Caco-2 (cell line): ENCODE results near the gene SS18L1. TPM values are rescaled to one million over a fixed set of nuclear protein-coding genes. Genes with fewer than 3 reads are reported as not detected.

Experiments
- BruUV-seq: library from RNA; stranded (reverse); fragments of 400-500 nt; replicated peaks from 2 replicates; lab custom pipeline; 2021; lab: Mats Ljungman, UMichigan
- CTCF ChIA-PET: fragments of 300-600 bp; sonication (Branson Sonifier 250); formaldehyde crosslinking; loops from one replicate; lab custom pipeline; 2022; ENCODE audit warnings: antibody characterized with exemption; lab: Charles Lee
- POLR2A ChIA-PET: fragments of 300-600 bp; sonication (Branson Sonifier 250); formaldehyde crosslinking; loops from one replicate; lab custom pipeline; 2022; ENCODE audit warnings: antibody characterized with exemption; lab: Charles Lee
- DNase-seq, 2 experiments: peaks; one replicate each; pipeline versions ENCODE4 v3.0.0 to v3.0.0-alpha.2; 2020 to 2022
- H3K27me3 ChIP-seq: replicated peaks from 2 replicates; pipeline ENCODE4 v1.6.0; 2011; ENCODE audit warnings: low read length; ENCODE audit not compliant: control insufficient read depth, insufficient read depth
- H3K36me3 ChIP-seq: 2 replicates; pipeline ENCODE4 v1.5.1; 2011; ENCODE audit warnings: low read length; ENCODE audit not compliant: control insufficient read depth, insufficient read depth
- H3K4me1 ChIP-seq: fragments of 250-450 bp; sonication (Bioruptor Pico); 2 replicates; pipeline ENCODE4 v1.5.1; 2020; ENCODE audit warnings: mild to moderate bottlenecking
- H3K4me3 ChIP-seq: 2 replicates; pipeline ENCODE4 v1.5.1; 2011; ENCODE audit warnings: low read depth, mild to moderate bottlenecking, control low read depth, low read length
- H3K9me3 ChIP-seq: fragments of 250-450 bp; sonication (Bioruptor Pico); 2 replicates; pipeline ENCODE4 v1.5.1; 2020; ENCODE audit warnings: mild to moderate bottlenecking, moderate library complexity
- H3K27ac Mint-ChIP-seq: one replicate; pipeline ENCODE4 v1.8.0; 2022; ENCODE audit warnings: mixed read lengths; ENCODE audit not compliant: unreplicated experiment
- H3K27me3 Mint-ChIP-seq: one replicate; pipeline ENCODE4 v1.8.0; 2022; ENCODE audit warnings: mixed read lengths; ENCODE audit not compliant: insufficient read depth, unreplicated experiment
- H3K36me3 Mint-ChIP-seq: one replicate; pipeline ENCODE4 v1.8.0; 2022; ENCODE audit warnings: mild to moderate bottlenecking, mixed read lengths; ENCODE audit not compliant: insufficient read depth, unreplicated experiment
- H3K4me1 Mint-ChIP-seq: one replicate; pipeline ENCODE4 v1.8.0; 2022; ENCODE audit warnings: low read depth, mixed read lengths; ENCODE audit not compliant: unreplicated experiment
- H3K4me3 Mint-ChIP-seq: one replicate; pipeline ENCODE4 v1.8.0; 2022; ENCODE audit warnings: mild to moderate bottlenecking, moderate library complexity, mixed read lengths; ENCODE audit not compliant: unreplicated experiment
- H3K9me3 Mint-ChIP-seq: one replicate; pipeline ENCODE4 v1.8.0; 2022; ENCODE audit warnings: mixed read lengths; ENCODE audit not compliant: unreplicated experiment
- CTCF ChIP-seq, 2 experiments: fragments of 200-600 bp in 1 of 2; IDR thresholded peaks; 1 replicate in 1 of 2; 2 replicates in 1 of 2; pipeline versions ENCODE4 v1.5.1 to v1.8.0; 2011 to 2022; ENCODE audit warnings: antibody characterized with exemption in 1 of 2, control low read depth in 1 of 2, inconsistent platforms in 1 of 2, low read depth in 1 of 2, low read length in 1 of 2, mild to moderate bottlenecking in 1 of 2, moderate library complexity in 1 of 2; ENCODE audit not compliant: insufficient read depth in 1 of 2, severe bottlenecking in 1 of 2, unreplicated experiment in 1 of 2
- intact Hi-C: fragments of 100-400 bp; cut with micrococcal nuclease; formaldehyde crosslinking; loops from one replicate; pipeline ENCODE4 v1.10.0; 2022; ENCODE audit not compliant: unreplicated experiment
- total RNA-seq: library from RNA; stranded (reverse); gene quantifications from 2 replicates; pipeline ENCODE4 v1.2.3, GENCODE V29; 2022

The SS18L1 gene
- total RNA-seq, 1 experiment from 2014 or later: 46.4 TPM

DNA sequence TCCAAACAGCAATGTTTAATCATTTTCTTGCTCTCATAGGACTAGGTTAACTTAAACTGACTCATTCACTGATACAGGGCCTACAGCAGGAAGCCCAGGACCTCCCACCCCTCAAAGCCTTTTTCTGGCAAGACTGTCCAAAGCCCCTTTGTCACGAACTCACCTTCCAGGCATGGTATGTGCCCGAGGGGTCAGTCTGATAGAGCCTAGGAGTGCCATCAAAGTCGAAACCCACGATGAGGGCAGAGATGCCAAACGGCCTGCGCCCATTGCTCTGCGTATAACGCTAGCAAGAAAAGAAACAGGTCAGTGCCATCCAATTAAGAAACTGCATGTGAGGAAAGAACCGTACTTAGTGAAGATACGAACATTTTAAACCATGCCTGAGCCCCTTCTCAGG lies 4.7 kb upstream of the SS18L1 start:
- Histone ChIP-seq H3K4me1 (peaks cover 16% of the 10 kb centered on the region), H3K9me3 (no peaks in the 10 kb centered on the region), H3K36me3 (peaks cover 17% of the 10 kb centered on the region), H3K4me3 (no peak overlapping the region), H3K27me3 (no peaks in the 10 kb centered on the region)
- Mint-ChIP-seq H3K27me3 (no peaks in the 10 kb centered on the region), H3K4me3 (no peak overlapping the region), H3K36me3 (peaks cover 96% of the 10 kb centered on the region), H3K27ac (no peak overlapping the region), H3K4me1 (peaks cover 10% of the 10 kb centered on the region), H3K9me3 (no peaks in the 10 kb centered on the region)
- BruUV-seq: no TSS peak
- DNase-seq: no peak
- POLR2A ChIA-PET: no interaction called here
- TF ChIP-seq CTCF (IDR thresholded peaks at IDR 0.05; ENCODE audit: insufficient read depth in 1 of 2, low read depth in 1 of 2, low read length in 1 of 2, severe bottlenecking in 1 of 2, unreplicated experiment in 1 of 2): no peak
- CTCF ChIA-PET: interaction anchor here (0.8 kb wide), 1 partner anchor 128 kb away, joined by 3 read pairs; no protein-coding TSS in a partner anchor
- intact Hi-C loops: no loop called here

DNA sequence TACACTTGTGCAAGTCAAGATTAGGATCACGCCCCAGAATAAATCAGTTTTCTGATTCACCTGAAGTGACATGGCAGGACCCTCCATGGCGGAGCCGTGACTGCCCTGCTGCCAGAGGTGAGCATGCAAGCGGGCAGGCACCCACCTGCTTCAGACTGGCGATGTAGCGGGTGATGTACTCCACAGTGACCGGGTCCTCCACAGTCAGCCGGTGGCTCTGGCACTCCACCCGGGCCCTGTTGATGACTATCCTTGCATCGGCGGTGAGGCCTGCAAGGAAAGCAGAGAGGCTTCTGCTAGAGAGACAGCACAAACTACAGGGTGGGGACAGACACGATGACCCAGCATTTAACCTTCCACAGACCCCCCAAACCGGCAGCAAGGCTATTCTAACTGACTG lies 3.9 kb upstream of the SS18L1 start:
- Histone ChIP-seq H3K9me3 (no peaks in the 10 kb centered on the region), H3K27me3 (no peaks in the 10 kb centered on the region), H3K4me1 (peaks cover 18% of the 10 kb centered on the region), H3K4me3 (no peak overlapping the region), H3K36me3 (peaks cover 17% of the 10 kb centered on the region)
- Mint-ChIP-seq H3K4me3 (no peak overlapping the region), H3K27ac (no peak overlapping the region), H3K27me3 (no peaks in the 10 kb centered on the region), H3K9me3 (no peaks in the 10 kb centered on the region), H3K4me1 (peaks cover 12% of the 10 kb centered on the region), H3K36me3 (peaks cover 94% of the 10 kb centered on the region)
- no TSS peak for BruUV-seq
- TF ChIP-seq CTCF (IDR thresholded peaks at IDR 0.05; ENCODE audit: insufficient read depth in 1 of 2, low read depth in 1 of 2, low read length in 1 of 2, severe bottlenecking in 1 of 2, unreplicated experiment in 1 of 2): no peak
- ChIA-PET POLR2A (interaction anchor here (0.5 kb wide), 1 partner anchor 17 kb away, joined by 3 read pairs; the partner anchor contains the start of gene LSM14B), CTCF (interaction anchor here (0.8 kb wide), 1 partner anchor 128 kb away, joined by 3 read pairs; no protein-coding TSS in a partner anchor)
- no peak for DNase-seq
- intact Hi-C loops: loop anchor here (5.0 to 10.0 kb wide), 2 partner anchors 98 to 265 kb away; partner anchors contain the start of genes CABLES2 and OSBPL2

DNA sequence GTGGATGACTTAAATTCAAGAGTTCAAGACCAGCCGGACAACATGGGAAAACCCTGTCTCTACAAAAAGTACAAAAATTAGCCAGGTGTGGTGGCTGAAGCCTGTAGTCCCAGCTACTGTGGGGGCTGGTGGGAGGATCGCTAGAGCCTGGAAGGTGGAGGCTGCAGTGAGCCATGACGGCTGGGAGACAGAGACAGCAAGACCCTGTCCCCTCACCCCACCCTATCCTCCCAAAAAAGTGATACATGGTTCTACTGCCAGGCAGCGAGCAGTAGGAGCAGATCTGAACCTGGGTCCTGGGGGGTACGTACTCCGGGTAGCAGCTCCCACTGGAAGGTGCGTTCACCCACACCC lies 2.5 kb upstream of the SS18L1 start:
- intact Hi-C loops: loop anchor here (5.0 to 10.0 kb wide), 2 partner anchors 96 to 264 kb away; partner anchors contain the start of genes CABLES2 and OSBPL2
- Histone ChIP-seq H3K9me3 (no peaks in the 10 kb centered on the region), H3K4me3 (0 out of 2 replicates have a peak overlapping the region, but pooled peaks have one; percentile 2), H3K27me3 (no peaks in the 10 kb centered on the region), H3K36me3 (peaks cover 18% of the 10 kb centered on the region), H3K4me1 (peaks cover 23% of the 10 kb centered on the region)
- ChIA-PET POLR2A (interaction anchor here (1.4 kb wide), 1 partner anchor 74 kb away, joined by 5 read pairs; no protein-coding TSS in a partner anchor), CTCF (no interaction called here)
- H3K36me3 Mint-ChIP-seq: peaks cover 93% of the 10 kb centered on the region
- no peak for DNase-seq
- H3K27me3 Mint-ChIP-seq: no peaks in the 10 kb centered on the region
- no TSS peak for BruUV-seq
- peaks cover 25% of the 10 kb centered on the region for H3K4me1 Mint-ChIP-seq
- H3K9me3 Mint-ChIP-seq: no peaks in the 10 kb centered on the region
- peak overlapping the region; percentile 91 for H3K4me3 Mint-ChIP-seq
- no peak overlapping the region for H3K27ac Mint-ChIP-seq
- no peak for TF ChIP-seq CTCF (IDR thresholded peaks at IDR 0.05; ENCODE audit: insufficient read depth in 1 of 2, low read depth in 1 of 2, low read length in 1 of 2, severe bottlenecking in 1 of 2, unreplicated experiment in 1 of 2)
